ENCODE measurements around the gene MYH6. TPM values are rescaled to one million over a fixed set of nuclear protein-coding genes. Genes with fewer than 3 reads are reported as not detected.
A peak's percentile ranks its signal among the peaks of the same experiment; 100 is the strongest.
"Not testable (repeated sequence)": the region's sequence is repeated elsewhere in the genome, so short reads cannot be mapped to it uniquely, and the experiment has no call there.

MYH6 gene
- 1 to 10 TPM in 1 of 2 donors, not detected in 1; 1.6 TPM for total RNA-seq

GRCh38 chr14:23407516-23408306, at the start of gene MYH6:
MYH6 (minus strand) TSS chr14:23408273; CDS start chr14:23407223, 1,050 bp downstream.
- H3K27ac ChIP-seq: no peak within 1 kb of the TSS
- no peak within 1 kb of the TSS for H3K4me3 ChIP-seq
- no peaks in the 10 kb centered on the region for H3K9me3 ChIP-seq
- no peaks in the 10 kb centered on the region for H3K27me3 ChIP-seq
- H3K36me3 ChIP-seq: no peaks in the 10 kb centered on the region
- DNase-seq: no peak
- intact Hi-C loops (cut with DNase I): no loop called here
- H3K4me1 ChIP-seq: no peaks in the 10 kb centered on the region
- TF ChIP-seq CTCF (IDR thresholded peaks at IDR 0.05): no peak
- no peak within 1 kb of the TSS for H3K9ac ChIP-seq (ENCODE audit: low read depth in 2 of 2, low read length in 2 of 2)

- H3K9ac ChIP-seq (ENCODE audit: low read depth in 2 of 2, low read length in 2 of 2); H3K36me3 ChIP-seq; H3K4me1 ChIP-seq; DNase-seq; H3K9me3 ChIP-seq; H3K4me3 ChIP-seq; H3K27me3 ChIP-seq; intact Hi-C loops (cut with DNase I); H3K27ac ChIP-seq: not testable (repeated sequence)
Observed at GRCh38 chr14:23456883-23457586, 49.0 kb upstream of the MYH6 start.

- Histone ChIP-seq H3K4me3 (no peak overlapping the region), H3K27ac (no peak overlapping the region), H3K4me1 (no peaks in the 10 kb centered on the region), H3K36me3 (no peaks in the 10 kb centered on the region), H3K9me3 (no peaks in the 10 kb centered on the region), H3K9ac (ENCODE audit: low read depth in 2 of 2, low read length in 2 of 2) (no peak overlapping the region), H3K27me3 (no peaks in the 10 kb centered on the region)
- no peak for TF ChIP-seq CTCF (IDR thresholded peaks at IDR 0.05)
- DNase-seq: no peak
- intact Hi-C loops (cut with DNase I): no loop called here
Observed at GRCh38 chr14:23454445-23454856, 46.4 kb upstream of the MYH6 start.

GRCh38 chr14:23452237-23452636, 44.2 kb upstream of the MYH6 start:
- Histone ChIP-seq H3K9me3 (no peaks in the 10 kb centered on the region), H3K27ac (no peak overlapping the region), H3K27me3 (no peaks in the 10 kb centered on the region), H3K4me1 (no peaks in the 10 kb centered on the region), H3K36me3 (no peaks in the 10 kb centered on the region), H3K9ac (ENCODE audit: low read depth in 2 of 2, low read length in 2 of 2) (no peak overlapping the region), H3K4me3 (no peak overlapping the region)
- DNase-seq: no peak
- no peak for TF ChIP-seq CTCF (IDR thresholded peaks at IDR 0.05)
- intact Hi-C loops (cut with DNase I): no loop called here

GRCh38 chr14:23450379-23450778, 42.3 kb upstream of the MYH6 start:
- no peak overlapping the region for H3K4me3 ChIP-seq
- H3K9me3 ChIP-seq: no peaks in the 10 kb centered on the region
- no peaks in the 10 kb centered on the region for H3K36me3 ChIP-seq
- no peak overlapping the region for H3K27ac ChIP-seq
- no peaks in the 10 kb centered on the region for H3K27me3 ChIP-seq
- TF ChIP-seq CTCF (IDR thresholded peaks at IDR 0.05): no peak
- no peak for DNase-seq
- no peaks in the 10 kb centered on the region for H3K4me1 ChIP-seq
- intact Hi-C loops (cut with DNase I): no loop called here
- H3K9ac ChIP-seq (ENCODE audit: low read depth in 2 of 2, low read length in 2 of 2): no peak overlapping the region

GRCh38 chr14:23449314-23449713, 41.2 kb upstream of the MYH6 start:
- H3K9me3 ChIP-seq: no peaks in the 10 kb centered on the region
- no peak overlapping the region for H3K4me3 ChIP-seq
- no peak for TF ChIP-seq CTCF (IDR thresholded peaks at IDR 0.05)
- no peaks in the 10 kb centered on the region for H3K27me3 ChIP-seq
- H3K27ac ChIP-seq: no peak overlapping the region
- no peak overlapping the region for H3K9ac ChIP-seq (ENCODE audit: low read depth in 2 of 2, low read length in 2 of 2)
- peak; percentile 16 for DNase-seq
- no peaks in the 10 kb centered on the region for H3K36me3 ChIP-seq
- no peaks in the 10 kb centered on the region for H3K4me1 ChIP-seq
- intact Hi-C loops (cut with DNase I): loop anchor here (10.0 kb wide), 1 partner anchor 125 kb away; the partner anchor contains the start of gene PABPN1
